SK-N-SH treated with all-trans-retinoic acid at 6 μM for 48 hours (cell line): ENCODE measurements around the gene LYST.

Source experiments
- ATAC-seq: fragments of 200-7000 bp; cut with Tn5 transposase; 3 replicates; pipeline ENCODE4 v1.9.1; 2020; ENCODE audit warnings: mild to moderate bottlenecking, moderate library complexity
- ARNTL ChIP-seq: fragments of 450-650 bp; formaldehyde crosslinking; IDR thresholded peaks from 2 replicates; pipeline ENCODE4 v1.5.0; 2020; ENCODE audit warnings: low read depth, mild to moderate bottlenecking, moderate library complexity, borderline replicate concordance
- BACH2 ChIP-seq: fragments of 250-450 bp; sonication (Bioruptor Pico); IDR thresholded peaks from 2 replicates; pipeline ENCODE4 v1.9.0; 2021; ENCODE audit warnings: mild to moderate bottlenecking, borderline replicate concordance
- ESRRG ChIP-seq: fragments of 250-450 bp; sonication (Bioruptor Pico); IDR thresholded peaks from 2 replicates; pipeline ENCODE4 v1.6.1; 2021; ENCODE audit warnings: mild to moderate bottlenecking
- GLIS3 ChIP-seq: fragments of 250-450 bp; sonication (Bioruptor Pico); IDR thresholded peaks from 2 replicates; pipeline ENCODE4 v1.5.0; 2020; ENCODE audit warnings: mild to moderate bottlenecking, moderate library complexity
- ISL1 ChIP-seq: fragments of 250-450 bp; sonication (Bioruptor Pico); IDR thresholded peaks from 2 replicates; pipeline ENCODE4 v2.1.2; 2022; ENCODE audit warnings: mild to moderate bottlenecking, moderate library complexity
- PPARA ChIP-seq: fragments of 250-450 bp; sonication (Bioruptor Pico); IDR thresholded peaks from 2 replicates; pipeline ENCODE4 v1.5.0; 2020; ENCODE audit warnings: mild to moderate bottlenecking, borderline replicate concordance
- RARB ChIP-seq: fragments of 250-450 bp; sonication (Bioruptor Pico); IDR thresholded peaks from 2 replicates; pipeline ENCODE4 v1.8.0; 2021; ENCODE audit warnings: mild to moderate bottlenecking, moderate library complexity
- SNAI2 ChIP-seq: fragments of 250-450 bp; sonication (Bioruptor Pico); IDR thresholded peaks from 2 replicates; pipeline ENCODE4 v1.5.0; 2020; ENCODE audit warnings: mild to moderate bottlenecking, moderate library complexity
- TCF4 ChIP-seq: fragments of 250-450 bp; sonication (Bioruptor Pico); IDR thresholded peaks from 2 replicates; pipeline ENCODE4 v1.8.0; 2021; ENCODE audit warnings: mild to moderate bottlenecking, moderate library complexity, borderline replicate concordance
- TOX ChIP-seq: fragments of 250-450 bp; sonication (Bioruptor Pico); IDR thresholded peaks from 2 replicates; pipeline ENCODE4 v1.8.0; 2021; ENCODE audit warnings: mild to moderate bottlenecking, moderate library complexity, borderline replicate concordance
- ZC3H10 ChIP-seq: fragments of 250-450 bp; sonication (Bioruptor Pico); IDR thresholded peaks from 2 replicates; pipeline ENCODE4 v1.5.1; 2021; ENCODE audit warnings: mild to moderate bottlenecking, moderate library complexity
- ZFP3 ChIP-seq: fragments of 250-450 bp; sonication (Bioruptor Pico); IDR thresholded peaks from 2 replicates; pipeline ENCODE4 v1.5.0; 2020; ENCODE audit warnings: mild to moderate bottlenecking, moderate library complexity
- ZFP30 ChIP-seq: fragments of 450-650 bp; formaldehyde crosslinking; IDR thresholded peaks from 2 replicates; pipeline ENCODE4 v1.5.0; 2022; ENCODE audit warnings: mild to moderate bottlenecking, moderate library complexity
- ZNF565 ChIP-seq: fragments of 450-650 bp; formaldehyde crosslinking; conservative IDR thresholded peaks from 2 replicates; pipeline ENCODE4 v1.5.0; 2020; ENCODE audit warnings: low read depth, mild to moderate bottlenecking, moderate library complexity
- ZNF8 ChIP-seq: fragments of 450-650 bp; formaldehyde crosslinking; IDR thresholded peaks from 2 replicates; pipeline ENCODE4 v1.5.0; 2020; ENCODE audit warnings: mild to moderate bottlenecking, moderate library complexity
- TF ChIP-seq, protein P1 (sequence below): fragments of 250-450 bp; sonication (Bioruptor Pico); IDR thresholded peaks from 2 replicates; pipeline ENCODE4 v1.5.1; 2020; ENCODE audit warnings: low read depth, mild to moderate bottlenecking, moderate library complexity
- TF ChIP-seq, protein P2 (sequence below): fragments of 250-450 bp; sonication (Bioruptor Pico); IDR thresholded peaks from 2 replicates; pipeline ENCODE4 v1.5.1; 2021; ENCODE audit warnings: mild to moderate bottlenecking, moderate library complexity
- TF ChIP-seq, protein P3 (sequence below): fragments of 250-450 bp; sonication (Bioruptor Pico); IDR thresholded peaks from 2 replicates; pipeline ENCODE4 v1.5.0; 2020; ENCODE audit warnings: mild to moderate bottlenecking, moderate library complexity
- TF ChIP-seq, protein P4 (sequence below): fragments of 250-450 bp; sonication (Bioruptor Pico); IDR thresholded peaks from 2 replicates; pipeline ENCODE4 v1.8.0; 2021; ENCODE audit warnings: low read depth, mild to moderate bottlenecking, moderate library complexity, borderline replicate concordance

Gene LYST

DNA sequence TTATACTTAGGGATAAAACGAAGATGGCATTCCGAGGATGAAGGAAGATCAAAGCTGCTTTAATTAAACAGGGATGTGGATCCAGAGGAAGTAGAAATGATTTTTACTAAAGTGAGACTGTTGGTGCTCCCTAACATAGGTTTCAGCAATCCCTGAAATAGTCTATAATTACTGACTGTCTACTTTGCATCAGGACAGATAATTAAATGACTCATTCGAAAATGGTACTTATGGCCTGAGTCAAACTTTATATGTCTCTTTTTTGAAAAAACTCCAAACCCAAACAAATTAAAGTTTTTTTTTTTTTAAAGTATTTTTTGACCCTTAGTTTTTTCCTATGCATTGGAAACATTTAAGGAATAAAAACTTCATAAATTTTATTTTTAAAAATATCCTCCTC lies 90.3 kb downstream of the LYST start (continued):
- TF ChIP-seq TCF4 (CRISPR knock-in tag) (no peak), ZFP30 (CRISPR knock-in tag) (no peak), BACH2 (CRISPR knock-in tag) (no peak)

DNA sequence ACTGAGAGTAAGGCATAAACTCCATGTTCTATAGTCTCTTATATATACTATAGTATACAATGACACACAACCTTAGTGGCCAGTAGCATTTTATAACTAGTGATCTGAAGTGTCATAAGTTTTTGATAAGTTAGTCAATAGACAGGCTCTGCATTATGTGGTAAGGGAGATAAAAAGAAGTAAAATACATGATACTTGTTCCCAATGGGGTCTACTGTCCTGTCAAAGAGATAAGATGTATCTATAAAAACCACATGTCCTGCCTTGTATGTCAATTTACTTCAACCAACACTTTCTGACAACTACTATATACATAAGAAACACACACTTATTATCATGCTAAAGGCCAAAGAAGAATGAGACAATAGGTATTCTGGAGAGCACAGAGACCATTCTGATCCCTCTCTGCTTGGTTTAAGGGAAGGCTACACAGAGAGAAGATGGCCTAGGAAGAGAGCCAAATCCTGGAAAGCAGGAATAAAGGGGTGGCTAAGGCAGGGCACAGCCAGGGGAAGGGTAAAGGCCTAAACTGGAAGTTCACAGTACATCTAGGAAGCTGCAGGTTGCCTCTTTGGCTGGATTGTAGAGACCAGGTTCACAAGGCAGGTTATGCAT lies 91.4 kb downstream of the LYST start:
- ATAC-seq, result no peak

DNA sequence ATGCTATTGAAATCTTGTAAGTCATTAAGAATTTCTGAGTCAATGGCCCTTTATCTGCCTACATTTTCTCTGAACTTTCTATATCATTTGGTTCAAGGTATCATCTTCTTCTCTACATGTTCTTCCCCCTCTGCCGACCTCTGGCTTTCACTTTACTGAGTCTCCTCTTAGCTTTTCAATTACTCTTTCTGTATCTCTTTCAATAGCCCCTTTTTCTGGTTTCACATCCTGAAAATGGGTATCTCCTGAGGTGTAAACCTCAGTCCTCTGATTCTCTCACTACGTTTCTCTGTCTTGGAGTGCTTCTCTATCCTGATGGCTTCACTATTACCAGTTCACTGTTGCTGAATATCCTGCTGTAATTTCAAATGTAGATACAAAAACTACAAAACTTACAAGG lies 98.9 kb downstream of the LYST start:
- no peak for TF ChIP-seq SNAI2 (CRISPR knock-in tag)

More for the DNA sequence above, 91.4 kb downstream of the LYST start:
- no peak for TF ChIP-seq ZNF8 (CRISPR knock-in tag)

GRCh38 chr1:235766794-235767285 lies 99.9 kb downstream of the LYST start:
- ATAC-seq, result no peak
- TF ChIP-seq ZFP30 (CRISPR knock-in tag) (no peak), BACH2 (CRISPR knock-in tag) (no peak), ISL1 (CRISPR knock-in tag) (no peak), GLIS3 (no peak), ZC3H10 (no peak), ARNTL (no peak), TCF4 (CRISPR knock-in tag) (no peak), RARB (CRISPR knock-in tag) (no peak), ESRRG (CRISPR knock-in tag) (no peak)
- TF ChIP-seq, protein P1, sequence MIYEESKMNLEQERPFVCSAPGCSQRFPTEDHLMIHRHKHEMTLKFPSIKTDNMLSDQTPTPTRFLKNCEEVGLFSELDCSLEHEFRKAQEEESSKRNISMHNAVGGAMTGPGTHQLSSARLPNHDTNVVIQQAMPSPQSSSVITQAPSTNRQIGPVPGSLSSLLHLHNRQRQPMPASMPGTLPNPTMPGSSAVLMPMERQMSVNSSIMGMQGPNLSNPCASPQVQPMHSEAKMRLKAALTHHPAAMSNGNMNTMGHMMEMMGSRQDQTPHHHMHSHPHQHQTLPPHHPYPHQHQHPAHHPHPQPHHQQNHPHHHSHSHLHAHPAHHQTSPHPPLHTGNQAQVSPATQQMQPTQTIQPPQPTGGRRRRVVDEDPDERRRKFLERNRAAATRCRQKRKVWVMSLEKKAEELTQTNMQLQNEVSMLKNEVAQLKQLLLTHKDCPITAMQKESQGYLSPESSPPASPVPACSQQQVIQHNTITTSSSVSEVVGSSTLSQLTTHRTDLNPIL (CRISPR knock-in tag), result no peak
- TF ChIP-seq, protein P2, sequence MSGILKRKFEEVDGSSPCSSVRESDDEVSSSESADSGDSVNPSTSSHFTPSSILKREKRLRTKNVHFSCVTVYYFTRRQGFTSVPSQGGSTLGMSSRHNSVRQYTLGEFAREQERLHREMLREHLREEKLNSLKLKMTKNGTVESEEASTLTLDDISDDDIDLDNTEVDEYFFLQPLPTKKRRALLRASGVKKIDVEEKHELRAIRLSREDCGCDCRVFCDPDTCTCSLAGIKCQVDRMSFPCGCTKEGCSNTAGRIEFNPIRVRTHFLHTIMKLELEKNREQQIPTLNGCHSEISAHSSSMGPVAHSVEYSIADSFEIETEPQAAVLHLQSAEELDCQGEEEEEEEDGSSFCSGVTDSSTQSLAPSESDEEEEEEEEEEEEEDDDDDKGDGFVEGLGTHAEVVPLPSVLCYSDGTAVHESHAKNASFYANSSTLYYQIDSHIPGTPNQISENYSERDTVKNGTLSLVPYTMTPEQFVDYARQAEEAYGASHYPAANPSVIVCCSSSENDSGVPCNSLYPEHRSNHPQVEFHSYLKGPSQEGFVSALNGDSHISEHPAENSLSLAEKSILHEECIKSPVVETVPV (CRISPR knock-in tag), result no peak
- TF ChIP-seq, all 23 proteins: peak for 0

More for the DNA sequence above, 98.9 kb downstream of the LYST start:
- no peak for ATAC-seq

DNA sequence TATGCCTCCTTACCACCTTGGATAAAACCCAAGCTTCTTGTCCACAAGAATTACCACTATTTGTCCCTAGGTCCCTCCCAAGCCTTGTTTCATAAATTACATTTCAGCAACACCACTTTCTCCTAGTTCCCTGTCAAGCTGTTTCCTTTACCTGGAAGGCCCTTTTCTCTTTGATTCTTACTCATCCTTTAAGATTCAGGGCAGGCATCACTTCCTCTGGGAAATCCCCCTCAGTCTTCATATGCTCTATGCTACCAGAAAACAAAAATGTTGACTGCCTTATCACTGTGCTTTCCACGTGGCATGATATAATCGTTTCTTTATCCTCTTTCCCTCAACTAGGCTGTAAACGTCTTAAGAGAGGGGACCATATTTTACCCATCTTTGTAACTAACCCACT lies 102.7 kb downstream of the LYST start:
- ATAC-seq, result no peak; the same call in 2 of the 3 replicates
- no peak for TF ChIP-seq TCF4 (CRISPR knock-in tag)
- TF ChIP-seq ZFP3 (CRISPR knock-in tag), result no peak
- TF ChIP-seq, protein P3, sequence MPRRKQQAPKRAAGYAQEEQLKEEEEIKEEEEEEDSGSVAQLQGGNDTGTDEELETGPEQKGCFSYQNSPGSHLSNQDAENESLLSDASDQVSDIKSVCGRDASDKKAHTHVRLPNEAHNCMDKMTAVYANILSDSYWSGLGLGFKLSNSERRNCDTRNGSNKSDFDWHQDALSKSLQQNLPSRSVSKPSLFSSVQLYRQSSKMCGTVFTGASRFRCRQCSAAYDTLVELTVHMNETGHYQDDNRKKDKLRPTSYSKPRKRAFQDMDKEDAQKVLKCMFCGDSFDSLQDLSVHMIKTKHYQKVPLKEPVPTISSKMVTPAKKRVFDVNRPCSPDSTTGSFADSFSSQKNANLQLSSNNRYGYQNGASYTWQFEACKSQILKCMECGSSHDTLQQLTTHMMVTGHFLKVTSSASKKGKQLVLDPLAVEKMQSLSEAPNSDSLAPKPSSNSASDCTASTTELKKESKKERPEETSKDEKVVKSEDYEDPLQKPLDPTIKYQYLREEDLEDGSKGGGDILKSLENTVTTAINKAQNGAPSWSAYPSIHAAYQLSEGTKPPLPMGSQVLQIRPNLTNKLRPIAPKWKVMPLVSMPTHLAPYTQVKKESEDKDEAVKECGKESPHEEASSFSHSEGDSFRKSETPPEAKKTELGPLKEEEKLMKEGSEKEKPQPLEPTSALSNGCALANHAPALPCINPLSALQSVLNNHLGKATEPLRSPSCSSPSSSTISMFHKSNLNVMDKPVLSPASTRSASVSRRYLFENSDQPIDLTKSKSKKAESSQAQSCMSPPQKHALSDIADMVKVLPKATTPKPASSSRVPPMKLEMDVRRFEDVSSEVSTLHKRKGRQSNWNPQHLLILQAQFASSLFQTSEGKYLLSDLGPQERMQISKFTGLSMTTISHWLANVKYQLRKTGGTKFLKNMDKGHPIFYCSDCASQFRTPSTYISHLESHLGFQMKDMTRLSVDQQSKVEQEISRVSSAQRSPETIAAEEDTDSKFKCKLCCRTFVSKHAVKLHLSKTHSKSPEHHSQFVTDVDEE, result no peak

GRCh38 chr1:235759336-235759735 lies 107.4 kb downstream of the LYST start:
- no peak for ATAC-seq
- TF ChIP-seq TCF4 (CRISPR knock-in tag) (no peak), TOX (no peak), ZNF565 (CRISPR knock-in tag) (no peak), ZFP30 (CRISPR knock-in tag) (no peak), ISL1 (CRISPR knock-in tag) (no peak), ESRRG (CRISPR knock-in tag) (no peak), SNAI2 (CRISPR knock-in tag) (no peak), PPARA (no peak), ZNF8 (CRISPR knock-in tag) (no peak), BACH2 (CRISPR knock-in tag) (no peak)
- TF ChIP-seq, protein P1 (CRISPR knock-in tag), result no peak
- TF ChIP-seq, protein P4, sequence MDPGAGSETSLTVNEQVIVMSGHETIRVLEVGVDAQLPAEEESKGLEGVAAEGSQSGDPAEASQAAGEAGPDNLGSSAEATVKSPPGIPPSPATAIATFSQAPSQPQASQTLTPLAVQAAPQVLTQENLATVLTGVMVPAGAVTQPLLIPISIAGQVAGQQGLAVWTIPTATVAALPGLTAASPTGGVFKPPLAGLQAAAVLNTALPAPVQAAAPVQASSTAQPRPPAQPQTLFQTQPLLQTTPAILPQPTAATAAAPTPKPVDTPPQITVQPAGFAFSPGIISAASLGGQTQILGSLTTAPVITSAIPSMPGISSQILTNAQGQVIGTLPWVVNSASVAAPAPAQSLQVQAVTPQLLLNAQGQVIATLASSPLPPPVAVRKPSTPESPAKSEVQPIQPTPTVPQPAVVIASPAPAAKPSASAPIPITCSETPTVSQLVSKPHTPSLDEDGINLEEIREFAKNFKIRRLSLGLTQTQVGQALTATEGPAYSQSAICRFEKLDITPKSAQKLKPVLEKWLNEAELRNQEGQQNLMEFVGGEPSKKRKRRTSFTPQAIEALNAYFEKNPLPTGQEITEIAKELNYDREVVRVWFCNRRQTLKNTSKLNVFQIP, result no peak
- TF ChIP-seq, protein P3, result no peak
